ENCODE data around the gene CHD1. TPM values are rescaled to one million over a fixed set of nuclear protein-coding genes. Genes with fewer than 3 reads are reported as not detected.

CHD1 gene
- total RNA-seq, 1 donor from 2014 or later, result 53.5 TPM

- no peak for DNase-seq (ENCODE audit: low spot score)
These were observed 24.0 kb downstream of the CHD1 start for GRCh38 chr5:98904780-98905179.

GRCh38 chr5:98902733-98903132 lies 26.1 kb downstream of the CHD1 start:
- DNase-seq (ENCODE audit: low spot score), result no peak

- DNase-seq (ENCODE audit: low spot score), result no peak
These were observed 29.4 kb downstream of the CHD1 start for GRCh38 chr5:98899456-98899855.

- DNase-seq (ENCODE audit: low spot score), result no peak
These were observed 30.1 kb downstream of the CHD1 start for GRCh38 chr5:98898743-98899142.

- no peak for DNase-seq (ENCODE audit: low spot score)
These were observed 37.2 kb downstream of the CHD1 start for GRCh38 chr5:98891591-98891990.

- DNase-seq (ENCODE audit: low spot score), result no peak
These were observed 48.2 kb downstream of the CHD1 start for GRCh38 chr5:98880598-98880997.

GRCh38 chr5:98880151-98880550 lies 48.7 kb downstream of the CHD1 start:
- DNase-seq (ENCODE audit: low spot score), result no peak

GRCh38 chr5:98877600-98877999 lies 51.2 kb downstream of the CHD1 start:
- DNase-seq (ENCODE audit: low spot score), result no peak

- DNase-seq (ENCODE audit: low spot score), result no peak
These were observed 56.1 kb downstream of the CHD1 start for GRCh38 chr5:98872674-98873073.

- DNase-seq (ENCODE audit: low spot score), result no peak
These were observed 63.1 kb downstream of the CHD1 start for GRCh38 chr5:98865690-98866089.

- DNase-seq (ENCODE audit: low spot score), result no peak
These were observed 81.8 kb downstream of the CHD1 start for GRCh38 chr5:98847054-98847453.

- DNase-seq (ENCODE audit: low spot score), result no peak
These were observed 82.3 kb downstream of the CHD1 start for GRCh38 chr5:98846520-98846919.

- DNase-seq (ENCODE audit: low spot score), result no peak
These were observed 82.9 kb downstream of the CHD1 start for GRCh38 chr5:98845878-98846277.

GRCh38 chr5:98844865-98845264 lies 83.9 kb downstream of the CHD1 start:
- no peak for DNase-seq (ENCODE audit: low spot score)

GRCh38 chr5:98843481-98843880 lies 85.3 kb downstream of the CHD1 start:
- DNase-seq (ENCODE audit: low spot score), result no peak

GRCh38 chr5:98840946-98841345 lies 87.9 kb downstream of the CHD1 start:
- no peak for DNase-seq (ENCODE audit: low spot score)

- no peak for DNase-seq (ENCODE audit: low spot score)
These were observed 89.1 kb downstream of the CHD1 start for GRCh38 chr5:98839469-98840383.

GRCh38 chr5:98836175-98836574 lies 92.6 kb downstream of the CHD1 start:
- no peak for DNase-seq (ENCODE audit: low spot score)

GRCh38 chr5:98827588-98828284 lies 101.1 kb downstream of the CHD1 start:
- no peak for DNase-seq (ENCODE audit: low spot score)

GRCh38 chr5:98827161-98827560 lies 101.6 kb downstream of the CHD1 start:
- DNase-seq (ENCODE audit: low spot score), result no peak

GRCh38 chr5:98825582-98826375 lies 103.0 kb downstream of the CHD1 start:
- no peak for DNase-seq (ENCODE audit: low spot score)

- DNase-seq (ENCODE audit: low spot score), result no peak
These were observed 112.1 kb downstream of the CHD1 start for GRCh38 chr5:98816582-98817222.

Measured in ureter (tissue), 1 donor.